KBM-7 (cell line): ENCODE results near the gene NUCKS1.
"Not testable (repeated sequence)": the region's sequence is repeated elsewhere in the genome, so short reads cannot be mapped to it uniquely, and the experiment has no call there.

Source experiments
- DNase-seq: peaks from one replicate; pipeline ENCODE4 v3.0.0-alpha.2; 2015
- in situ Hi-C: fragments of 300-500 bp; cut with MboI; formaldehyde crosslinking; loops from 2 replicates; pipeline ENCODE4 v1.14.3; 2020; ENCODE audit warnings: low sequenced_read_pairs, low pct_unique_long_range_greater_than_20kb, mixed read lengths

The NUCKS1 gene

DNA sequence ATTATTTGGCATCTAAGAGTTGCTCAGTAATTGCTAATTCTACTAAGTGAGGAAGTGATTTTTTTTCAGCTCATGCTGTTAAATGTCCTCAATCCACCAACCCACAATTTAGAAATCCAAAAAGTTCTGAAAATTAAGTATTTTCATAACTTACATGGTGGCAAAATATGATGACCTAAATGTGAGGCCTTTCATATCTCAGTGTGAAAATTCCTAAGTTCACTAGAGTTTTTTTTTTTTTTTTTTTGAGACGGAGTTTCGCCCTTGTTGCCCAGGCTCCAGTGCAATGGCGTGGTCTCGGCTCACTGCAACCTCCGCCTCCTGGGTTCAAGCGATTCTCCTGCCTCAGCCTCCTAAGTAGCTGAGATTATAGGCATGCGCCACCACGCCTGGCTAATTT, 5.6 kb downstream of the NUCKS1 start:
- in situ Hi-C loops = no loop called here

DNA sequence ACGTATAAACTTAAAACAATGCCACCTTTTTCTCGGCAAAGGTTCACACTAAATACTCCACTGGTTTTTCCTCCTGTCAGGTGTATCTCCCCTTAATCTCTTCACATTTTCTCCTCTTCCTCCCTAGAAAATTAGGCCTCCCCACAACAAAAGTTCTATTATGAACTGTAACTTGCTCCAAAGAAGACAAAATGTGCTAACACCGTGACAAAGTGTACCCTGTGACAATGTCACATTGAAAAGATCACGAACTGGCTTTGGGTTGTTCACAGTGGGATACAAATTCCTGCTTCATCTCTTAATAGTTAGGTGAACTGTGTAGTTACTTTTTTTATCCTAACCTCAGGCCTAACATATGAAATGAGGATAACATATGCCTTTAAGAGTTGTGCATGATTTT, 6.0 kb downstream of the NUCKS1 start:
- in situ Hi-C loops = no loop called here
- no peak for DNase-seq

More for the DNA sequence above, 5.6 kb downstream of the NUCKS1 start:
- no peak for DNase-seq

DNA sequence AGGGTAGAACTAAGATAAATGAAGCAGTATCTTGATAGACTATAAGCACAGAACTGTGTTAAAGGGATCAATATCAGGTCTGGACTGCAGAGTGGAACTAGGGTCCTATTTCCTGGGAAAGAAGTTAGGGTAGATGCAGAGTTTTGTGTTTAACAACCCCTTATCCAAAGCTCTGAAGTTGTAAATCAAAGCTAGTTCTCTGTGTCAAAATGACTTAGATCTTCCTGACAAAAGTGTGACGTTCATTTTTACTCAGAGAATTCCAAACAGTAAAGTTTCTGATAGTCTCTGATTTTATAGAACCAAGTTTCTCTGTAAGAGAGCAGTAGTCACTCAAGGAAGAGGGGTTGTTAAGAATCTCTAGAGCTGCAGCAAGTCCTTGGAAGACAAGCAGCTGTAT, 8.3 kb downstream of the NUCKS1 start:
- in situ Hi-C loops = no loop called here

GRCh38 chr1:205739348-205740160, 10.4 kb downstream of the NUCKS1 start:
- DNase-seq = no peak
- in situ Hi-C loops = no loop called here

More for the DNA sequence above, 8.3 kb downstream of the NUCKS1 start:
- no peak for DNase-seq

- no peak for DNase-seq
- in situ Hi-C loops = no loop called here
These were observed 14.8 kb downstream of the NUCKS1 start for GRCh38 chr1:205735218-205735617.

- in situ Hi-C loops = no loop called here
- DNase-seq = no peak
These were observed 16.4 kb downstream of the NUCKS1 start for GRCh38 chr1:205733438-205734175.

DNA sequence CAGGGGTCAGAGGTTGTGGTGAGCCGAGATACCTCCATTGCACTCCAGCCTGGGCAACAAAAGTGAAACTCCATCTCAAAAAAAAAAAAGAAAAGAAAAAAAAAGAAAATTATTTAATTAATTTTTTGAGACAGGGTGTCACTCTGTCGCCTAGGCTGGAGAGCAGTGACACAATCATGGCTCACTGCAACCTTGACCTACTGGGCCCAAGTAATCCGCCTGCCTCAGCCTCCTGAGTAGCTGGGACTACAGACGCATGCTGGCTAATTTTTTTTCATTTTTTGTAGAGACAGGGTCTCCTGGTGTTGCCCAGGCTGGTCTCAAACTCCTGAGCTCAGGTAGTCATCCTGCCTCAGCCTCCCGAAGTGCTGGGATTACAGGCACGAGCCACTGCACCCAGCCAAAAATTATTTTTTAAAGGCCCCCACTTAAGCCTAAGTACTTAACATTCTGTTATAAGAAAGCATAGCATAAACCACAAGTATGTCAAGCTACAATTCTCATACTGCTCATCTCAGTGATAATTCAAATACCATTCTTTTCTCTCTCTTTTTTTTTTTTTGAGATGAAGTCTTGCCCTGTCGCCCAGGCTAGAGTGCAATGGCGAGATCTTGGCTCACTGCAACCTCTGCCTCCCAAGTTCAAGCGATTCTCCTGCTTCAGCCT, 19.9 kb downstream of the NUCKS1 start:
- in situ Hi-C loops = no loop called here
- DNase-seq = no peak

- no peak for DNase-seq
- in situ Hi-C loops = no loop called here
These were observed 23.3 kb downstream of the NUCKS1 start for GRCh38 chr1:205726619-205727125.

DNA sequence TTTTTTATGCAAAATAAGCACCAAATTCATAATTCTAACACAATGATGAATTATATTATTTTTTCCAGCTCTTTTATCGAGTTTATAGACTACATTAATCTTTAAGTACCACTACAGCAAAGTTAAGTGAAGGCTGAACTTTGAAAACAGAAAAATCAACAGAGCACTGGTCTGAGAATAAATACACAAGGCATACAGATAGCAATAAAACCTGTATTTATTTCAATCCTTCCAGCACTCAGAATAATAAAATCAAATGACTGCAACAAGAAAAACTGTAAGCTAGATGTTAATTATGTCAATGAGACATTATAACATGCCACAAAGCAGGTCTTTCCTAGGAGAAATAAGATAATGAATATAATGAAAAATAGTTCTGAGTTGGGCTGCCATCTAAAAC, 24.5 kb downstream of the NUCKS1 start:
- no peak for DNase-seq
- in situ Hi-C loops = no loop called here

GRCh38 chr1:205720740-205721139, 29.2 kb downstream of the NUCKS1 start:
- DNase-seq, in situ Hi-C loops: not testable (repeated sequence)

DNA sequence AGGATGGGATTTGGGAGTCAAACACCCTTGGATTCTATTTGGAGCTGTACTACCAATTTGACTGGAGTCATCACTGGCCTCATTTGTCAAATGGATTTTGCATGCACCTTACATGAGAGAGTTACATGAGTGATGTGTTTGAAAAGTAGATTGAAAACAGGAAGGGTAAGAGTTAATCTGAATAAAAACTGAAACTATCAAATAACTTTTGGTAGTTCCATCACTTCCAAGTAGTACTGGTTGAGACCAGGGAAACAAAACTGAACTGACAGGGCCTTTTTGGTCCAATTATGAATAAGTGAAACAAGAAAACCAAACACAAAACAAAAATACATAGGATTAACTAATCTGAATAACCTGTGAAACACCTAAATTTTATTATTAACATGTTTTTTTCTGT, 30.2 kb downstream of the NUCKS1 start:
- in situ Hi-C loops = no loop called here
- no peak for DNase-seq

- in situ Hi-C loops = no loop called here
- DNase-seq = no peak
These were observed 31.0 kb downstream of the NUCKS1 start for GRCh38 chr1:205719015-205719414.

- DNase-seq = no peak
- in situ Hi-C loops = no loop called here
These were observed 33.4 kb downstream of the NUCKS1 start for GRCh38 chr1:205716371-205717132.

DNA sequence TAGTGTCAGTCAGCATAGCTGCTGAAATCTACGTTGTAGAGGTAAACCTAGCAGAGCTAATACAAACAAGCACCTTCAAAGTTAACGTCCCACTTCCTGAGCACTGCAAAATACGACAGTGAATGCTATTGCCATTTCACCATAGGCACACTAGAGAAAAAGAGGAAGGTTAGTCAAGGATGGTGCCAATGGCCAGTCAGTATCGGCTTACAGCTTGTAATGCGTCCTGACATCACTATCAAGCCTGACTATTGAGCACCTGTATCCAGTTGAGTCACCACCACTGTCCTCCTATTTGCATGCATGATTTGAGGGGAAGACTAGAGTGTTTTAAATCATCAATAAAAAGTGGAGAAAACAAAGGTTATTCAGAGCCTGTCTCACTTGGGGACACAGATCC, 34.4 kb downstream of the NUCKS1 start:
- in situ Hi-C loops = no loop called here
- no peak for DNase-seq

- in situ Hi-C loops = no loop called here
- DNase-seq = no peak
These were observed 35.1 kb downstream of the NUCKS1 start for GRCh38 chr1:205714906-205715246.

- no peak for DNase-seq
- in situ Hi-C loops = no loop called here
These were observed 35.6 kb downstream of the NUCKS1 start for GRCh38 chr1:205714190-205714905.

- in situ Hi-C loops = no loop called here
- peak; percentile 85 for DNase-seq
These were observed 38.6 kb downstream of the NUCKS1 start for GRCh38 chr1:205711105-205712048.
